Liver (tissue), 9 donors: Measurements from ENCODE around the gene MGME1. TPM values are rescaled to one million over a fixed set of nuclear protein-coding genes. Genes with fewer than 3 reads are reported as not detected.
A peak's percentile ranks its signal among the peaks of the same experiment; 100 is the strongest.

Experiments used
- DNase-seq: peaks from one replicate; pipeline ENCODE4 v3.0.0-alpha.2; 2017; ENCODE audit warnings: low spot score
- H3K27ac ChIP-seq, 2 donors: one replicate each; pipeline ENCODE4 v1.7.0; 2013; ENCODE audit warnings: inconsistent platforms in 2 of 2, low read length in 2 of 2, control low read depth in 1 of 2, low read depth in 1 of 2, mild to moderate bottlenecking in 1 of 2
- H3K27me3 ChIP-seq, 4 donors: one replicate each; pipeline versions ENCODE4 v1.6.1 to v1.7.0; 2013; ENCODE audit warnings: low read length in 3 of 4, inconsistent platforms in 1 of 4, mild to moderate bottlenecking in 1 of 4, moderate library complexity in 1 of 4; ENCODE audit not compliant: control insufficient read depth in 4 of 4, insufficient read depth in 4 of 4
- H3K36me3 ChIP-seq, 4 donors: one replicate each; pipeline versions ENCODE4 v1.6.1 to v1.7.0; 2013; ENCODE audit warnings: low read length in 3 of 4, mild to moderate bottlenecking in 3 of 4, low read depth in 1 of 4, moderate library complexity in 1 of 4; ENCODE audit not compliant: control insufficient read depth in 4 of 4, insufficient read depth in 3 of 4
- H3K4me1 ChIP-seq, 4 donors: one replicate each; pipeline versions ENCODE4 v1.6.1 to v1.7.0; 2013; ENCODE audit warnings: low read length in 3 of 4, mild to moderate bottlenecking in 3 of 4, moderate library complexity in 1 of 4; ENCODE audit not compliant: control insufficient read depth in 4 of 4, insufficient read depth in 4 of 4
- H3K4me3 ChIP-seq, 3 donors: one replicate each; pipeline versions ENCODE4 v1.6.1 to v1.7.0; 2013; ENCODE audit warnings: low read length in 3 of 3, control low read depth in 1 of 3, low read depth in 1 of 3, mild to moderate bottlenecking in 1 of 3
- H3K9ac ChIP-seq, 2 donors: one replicate each; pipeline ENCODE4 v1.7.0; 2013; ENCODE audit warnings: low read length in 2 of 2, mild to moderate bottlenecking in 2 of 2, moderate library complexity in 2 of 2, control low read depth in 1 of 2, low read depth in 1 of 2
- H3K9me3 ChIP-seq, 4 donors: one replicate each; pipeline versions ENCODE4 v1.6.1 to v1.7.0; 2013; ENCODE audit warnings: low read length in 3 of 4; ENCODE audit not compliant: control insufficient read depth in 4 of 4
- ATF3 ChIP-seq: IDR thresholded peaks from 2 replicates; pipeline ENCODE4 v1.6.1; 2016; ENCODE audit warnings: antibody characterized with exemption
- FOXA1 ChIP-seq: IDR thresholded peaks from 2 replicates; pipeline ENCODE4 v1.6.1; 2016; ENCODE audit warnings: antibody characterized with exemption
- FOXA2 ChIP-seq: IDR thresholded peaks from 2 replicates; pipeline ENCODE4 v1.6.1; 2016; ENCODE audit warnings: antibody characterized with exemption
- GABPA ChIP-seq, 2 donors: IDR thresholded peaks in 1 of 2; conservative IDR thresholded peaks in 1 of 2; 2 replicates each; pipeline ENCODE4 v1.6.1; 2016; ENCODE audit warnings: antibody characterized with exemption in 2 of 2, mild to moderate bottlenecking in 1 of 2, moderate library complexity in 1 of 2
- JUND ChIP-seq, 2 donors: IDR thresholded peaks; 2 replicates each; pipeline ENCODE4 v1.6.1; 2016; ENCODE audit warnings: antibody characterized with exemption in 2 of 2
- RAD21 ChIP-seq, 2 donors: IDR thresholded peaks; 2 replicates each; pipeline ENCODE4 v1.6.1; 2016; ENCODE audit warnings: antibody characterized with exemption in 2 of 2, mild to moderate bottlenecking in 2 of 2
- RXRA ChIP-seq, 2 donors: IDR thresholded peaks; 2 replicates each; pipeline ENCODE4 v1.6.1; 2017 to 2018; ENCODE audit warnings: antibody characterized with exemption in 2 of 2, mild to moderate bottlenecking in 1 of 2
- SP1 ChIP-seq: IDR thresholded peaks from 2 replicates; pipeline ENCODE4 v1.6.1; 2018; ENCODE audit warnings: antibody characterized with exemption, mild to moderate bottlenecking
- ZBTB33 ChIP-seq: IDR thresholded peaks from 2 replicates; pipeline ENCODE4 v1.6.1; 2016; ENCODE audit warnings: antibody characterized with exemption
- WGBS: extraction: QIAGEN DNeasy Blood & Tissue Kit; methylation state at CpG from one replicate; pipeline ENCODE4 v1.1.7; 2013; 5-methylcytosine and 5-hydroxymethylcytosine counted together
- polyA plus RNA-seq, 2 donors: library from polyadenylated mRNA; stranded (reverse) in 1 of 2; unstranded in 1 of 2; fragments of 200-250 nt in 1 of 2; fragments of >200 nt in 1 of 2; fragmentation: Nextera tagmentation in 1 of 2; extraction: Ambion mirVana in 1 of 2; gene quantifications; one replicate each; pipeline versions ENCODE4 v1.2.1 to v1.2.3, GENCODE V29; 2013 to 2015
- total RNA-seq, 2 donors: library from RNA; depleted of rRNA; stranded (reverse); fragments of >200 nt; gene quantifications; one replicate each; pipeline ENCODE4 v1.2.3, GENCODE V29; 2014
- TF ChIP-seq, protein P1 (sequence below): fragments of 150-350 bp; IDR thresholded peaks from 2 replicates; pipeline ENCODE4 v1.5.1; 2017; ENCODE audit warnings: improper control_type of control experiment, low read depth, low read length; ENCODE audit not compliant: missing input control
- TF ChIP-seq, protein P2 (sequence below): IDR thresholded peaks from 2 replicates; pipeline ENCODE4 v1.6.1; 2016; ENCODE audit warnings: antibody characterized with exemption, mild to moderate bottlenecking
- TF ChIP-seq, protein P3 (sequence below): IDR thresholded peaks from 2 replicates; pipeline ENCODE4 v1.6.1; 2016; ENCODE audit warnings: antibody characterized with exemption
- donor health status: healthy.
- donor health status: healthy.
- donor health status: healthy.
- donor health status: healthy.
- donor health status: healthy.

Gene MGME1
- total and polyA plus RNA-seq, 4 donors, result 4.2 to 26.8 (median 6.7) TPM

DNA sequence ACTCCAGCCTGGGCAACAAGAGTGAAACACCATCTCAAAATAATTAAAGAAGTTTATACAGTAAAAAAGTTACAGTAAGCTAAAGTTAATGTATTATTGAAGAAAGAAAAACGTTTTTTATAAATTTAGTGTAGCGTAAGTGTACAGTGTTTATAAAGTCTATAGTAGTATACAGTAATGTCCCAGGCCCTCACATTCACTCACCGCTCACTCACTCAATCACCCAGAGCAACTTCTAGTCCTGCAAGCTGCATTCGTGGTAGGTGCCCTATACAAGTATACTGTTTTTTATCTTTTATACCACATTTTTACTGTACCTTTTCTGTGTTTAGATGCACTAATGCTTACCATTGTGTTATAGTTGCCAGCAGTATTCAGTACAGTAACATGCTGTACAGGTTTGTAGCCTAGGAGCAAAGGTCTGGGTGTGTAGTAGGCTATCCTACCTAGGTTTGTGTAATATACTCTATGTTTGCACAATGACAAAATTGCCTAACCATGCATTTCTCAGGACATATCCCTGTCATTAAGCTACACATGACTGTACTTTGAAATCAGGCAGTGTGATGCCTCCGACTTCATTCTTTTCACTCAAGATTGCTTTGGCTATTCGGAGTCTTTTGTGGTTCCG, 16.7 kb downstream of the MGME1 start (continued):
- peak; percentile 63 to 86 for TF ChIP-seq RXRA (IDR thresholded peaks at IDR 0.05)

GRCh38 chr20:17987988-17988387, 19.2 kb downstream of the MGME1 start:
- no peak for DNase-seq
- TF ChIP-seq GABPA (IDR thresholded peaks at IDR 0.05 in 1 of 2, conservative IDR thresholded peaks at IDR 0.05 in 1 of 2) (no peak), ATF3 (no peak), FOXA1 (no peak), RAD21 (IDR thresholded peaks at IDR 0.05) (no peak)
- TF ChIP-seq, protein P1, sequence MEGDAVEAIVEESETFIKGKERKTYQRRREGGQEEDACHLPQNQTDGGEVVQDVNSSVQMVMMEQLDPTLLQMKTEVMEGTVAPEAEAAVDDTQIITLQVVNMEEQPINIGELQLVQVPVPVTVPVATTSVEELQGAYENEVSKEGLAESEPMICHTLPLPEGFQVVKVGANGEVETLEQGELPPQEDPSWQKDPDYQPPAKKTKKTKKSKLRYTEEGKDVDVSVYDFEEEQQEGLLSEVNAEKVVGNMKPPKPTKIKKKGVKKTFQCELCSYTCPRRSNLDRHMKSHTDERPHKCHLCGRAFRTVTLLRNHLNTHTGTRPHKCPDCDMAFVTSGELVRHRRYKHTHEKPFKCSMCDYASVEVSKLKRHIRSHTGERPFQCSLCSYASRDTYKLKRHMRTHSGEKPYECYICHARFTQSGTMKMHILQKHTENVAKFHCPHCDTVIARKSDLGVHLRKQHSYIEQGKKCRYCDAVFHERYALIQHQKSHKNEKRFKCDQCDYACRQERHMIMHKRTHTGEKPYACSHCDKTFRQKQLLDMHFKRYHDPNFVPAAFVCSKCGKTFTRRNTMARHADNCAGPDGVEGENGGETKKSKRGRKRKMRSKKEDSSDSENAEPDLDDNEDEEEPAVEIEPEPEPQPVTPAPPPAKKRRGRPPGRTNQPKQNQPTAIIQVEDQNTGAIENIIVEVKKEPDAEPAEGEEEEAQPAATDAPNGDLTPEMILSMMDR, result no peak
- TF ChIP-seq, protein P2, sequence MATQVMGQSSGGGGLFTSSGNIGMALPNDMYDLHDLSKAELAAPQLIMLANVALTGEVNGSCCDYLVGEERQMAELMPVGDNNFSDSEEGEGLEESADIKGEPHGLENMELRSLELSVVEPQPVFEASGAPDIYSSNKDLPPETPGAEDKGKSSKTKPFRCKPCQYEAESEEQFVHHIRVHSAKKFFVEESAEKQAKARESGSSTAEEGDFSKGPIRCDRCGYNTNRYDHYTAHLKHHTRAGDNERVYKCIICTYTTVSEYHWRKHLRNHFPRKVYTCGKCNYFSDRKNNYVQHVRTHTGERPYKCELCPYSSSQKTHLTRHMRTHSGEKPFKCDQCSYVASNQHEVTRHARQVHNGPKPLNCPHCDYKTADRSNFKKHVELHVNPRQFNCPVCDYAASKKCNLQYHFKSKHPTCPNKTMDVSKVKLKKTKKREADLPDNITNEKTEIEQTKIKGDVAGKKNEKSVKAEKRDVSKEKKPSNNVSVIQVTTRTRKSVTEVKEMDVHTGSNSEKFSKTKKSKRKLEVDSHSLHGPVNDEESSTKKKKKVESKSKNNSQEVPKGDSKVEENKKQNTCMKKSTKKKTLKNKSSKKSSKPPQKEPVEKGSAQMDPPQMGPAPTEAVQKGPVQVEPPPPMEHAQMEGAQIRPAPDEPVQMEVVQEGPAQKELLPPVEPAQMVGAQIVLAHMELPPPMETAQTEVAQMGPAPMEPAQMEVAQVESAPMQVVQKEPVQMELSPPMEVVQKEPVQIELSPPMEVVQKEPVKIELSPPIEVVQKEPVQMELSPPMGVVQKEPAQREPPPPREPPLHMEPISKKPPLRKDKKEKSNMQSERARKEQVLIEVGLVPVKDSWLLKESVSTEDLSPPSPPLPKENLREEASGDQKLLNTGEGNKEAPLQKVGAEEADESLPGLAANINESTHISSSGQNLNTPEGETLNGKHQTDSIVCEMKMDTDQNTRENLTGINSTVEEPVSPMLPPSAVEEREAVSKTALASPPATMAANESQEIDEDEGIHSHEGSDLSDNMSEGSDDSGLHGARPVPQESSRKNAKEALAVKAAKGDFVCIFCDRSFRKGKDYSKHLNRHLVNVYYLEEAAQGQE, result no peak
- Histone ChIP-seq H3K36me3 (peaks cover 0 to 2% (median 0%) of the 10 kb centered on the region in 4 donors), H3K9me3 (no peaks in the 10 kb centered on the region), H3K4me1 (peaks cover 1 to 14% (median 13%) of the 10 kb centered on the region in 4 donors), H3K4me3 (no peak overlapping the region), H3K27me3 (no peaks in the 10 kb centered on the region), H3K27ac (no peak overlapping the region), H3K9ac (no peak overlapping the region)
- 94% methylated on average over 3 of the region's 3 CpGs for WGBS

DNA sequence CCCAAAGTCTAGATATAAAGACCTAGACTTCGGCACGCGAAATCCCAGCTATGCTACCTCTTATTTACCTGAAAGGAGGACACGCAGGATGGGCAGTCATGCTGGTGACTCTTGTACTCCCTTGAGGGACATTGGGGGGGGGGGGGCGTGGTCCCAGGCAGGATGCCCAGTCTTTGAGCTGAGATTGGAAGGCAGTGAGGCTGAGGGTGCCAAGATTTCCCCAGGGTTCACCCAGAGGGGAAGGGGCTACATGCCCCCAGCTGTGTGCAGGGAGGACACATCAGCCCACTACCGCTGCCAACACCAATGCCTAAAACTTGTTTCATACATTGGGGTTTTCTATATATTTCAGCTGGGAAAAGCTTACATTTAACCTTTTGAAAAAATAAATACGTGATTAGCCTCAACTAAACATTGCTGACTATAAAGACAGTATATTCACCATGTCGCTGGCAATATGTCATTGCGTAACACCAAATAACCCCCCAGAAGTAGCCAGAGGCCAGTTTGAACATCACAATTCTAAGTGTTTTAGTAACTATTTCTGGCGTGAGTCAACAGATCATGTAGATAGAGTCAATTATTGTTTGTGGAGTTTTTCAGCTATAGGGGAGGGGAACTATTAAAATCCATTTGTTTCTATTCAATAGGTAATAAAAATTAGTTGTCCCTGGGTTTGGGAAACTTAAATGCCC, 21.6 kb downstream of the MGME1 start:
- Histone ChIP-seq H3K9ac (no peak overlapping the region), H3K36me3 (peaks cover 0 to 2% (median 0%) of the 10 kb centered on the region in 4 donors), H3K9me3 (no peaks in the 10 kb centered on the region), H3K27me3 (no peaks in the 10 kb centered on the region), H3K4me3 (no peak overlapping the region), H3K27ac (no peak overlapping the region), H3K4me1 (peaks cover 1 to 12% (median 10%) of the 10 kb centered on the region in 4 donors)
- no peak for DNase-seq
- WGBS, result 87% methylated on average over 10 of the region's 10 CpGs
- TF ChIP-seq, protein P2, result no peak
- TF ChIP-seq JUND (IDR thresholded peaks at IDR 0.05) (no peak), ZBTB33 (no peak), FOXA2 (no peak), RXRA (IDR thresholded peaks at IDR 0.05) (no peak), FOXA1 (no peak), SP1 (no peak)
- TF ChIP-seq, protein P3, sequence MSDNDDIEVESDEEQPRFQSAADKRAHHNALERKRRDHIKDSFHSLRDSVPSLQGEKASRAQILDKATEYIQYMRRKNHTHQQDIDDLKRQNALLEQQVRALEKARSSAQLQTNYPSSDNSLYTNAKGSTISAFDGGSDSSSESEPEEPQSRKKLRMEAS, result no peak
